SK-N-SH (cell line): ENCODE results near the gene CBR4. TPM values are rescaled to one million over a fixed set of nuclear protein-coding genes. Genes with fewer than 3 reads are reported as not detected.

ENCODE experiments used
- CTCF ChIA-PET: fragments of 300-600, 350-600 bp; formaldehyde crosslinking; extraction: SDS; loops from one replicate; lab custom pipeline; 2021; lab: Yijun Ruan, JAX
- POLR2A ChIA-PET: fragments of 350-600 bp; sonication (Branson Sonifier 250); formaldehyde crosslinking; extraction: SDS; loops from one replicate; lab custom pipeline; 2020; ENCODE audit warnings: antibody characterized with exemption, inconsistent platforms; lab: Yijun Ruan, JAX
- DNase-seq: peaks from one replicate; pipeline ENCODE4 v3.0.0; 2012
- H2AFZ ChIP-seq: fragments of 200-600 bp; sonication (generic); 2 replicates; pipeline ENCODE4 v1.8.1; 2016; ENCODE audit warnings: antibody characterized with exemption, mild to moderate bottlenecking, low read depth
- H3F3A ChIP-seq: fragments of 200-600 bp; sonication (generic); replicated peaks from 2 replicates; pipeline ENCODE3; 2016; ENCODE audit warnings: antibody characterized with exemption, mild to moderate bottlenecking; ENCODE audit not compliant: insufficient read depth
- H3K27ac ChIP-seq, 2 experiments: fragments of 200-500 bp in 1 of 2; fragments of 200-600 bp in 1 of 2; sonication (Bioruptor generic) in 1 of 2; sonication (generic), shearing (Covaris generic) in 1 of 2; 2 replicates each; pipeline versions ENCODE4 v1.5.1 to v1.6.1; 2014 to 2016; ENCODE audit warnings: low read depth in 2 of 2, inconsistent platforms in 1 of 2, low read length in 1 of 2, mild to moderate bottlenecking in 1 of 2, mixed read lengths in 1 of 2
- H3K27me3 ChIP-seq: fragments of 200-600 bp; sonication (generic), shearing (Covaris generic); 2 replicates; pipeline ENCODE4 v1.6.1; 2016; ENCODE audit warnings: mixed run types; ENCODE audit not compliant: insufficient read depth
- H3K36me3 ChIP-seq, 2 experiments: fragments of 200-500 bp in 1 of 2; fragments of 200-600 bp in 1 of 2; sonication (Bioruptor generic) in 1 of 2; sonication (generic) in 1 of 2; replicated peaks in 1 of 2; 2 replicates each; pipeline versions ENCODE3 to v1.5.1; 2014 to 2016; ENCODE audit warnings: low read length in 1 of 2, mild to moderate bottlenecking in 1 of 2; ENCODE audit not compliant: insufficient read depth in 2 of 2, control insufficient read depth in 1 of 2
- H3K4me1 ChIP-seq, 2 experiments: fragments of 200-500 bp in 1 of 2; fragments of 200-600 bp in 1 of 2; sonication (Bioruptor generic) in 1 of 2; sonication (generic), shearing (Covaris generic) in 1 of 2; 2 replicates each; pipeline versions ENCODE4 v1.5.1 to v1.6.1; 2014 to 2016; ENCODE audit warnings: low read depth in 1 of 2, low read length in 1 of 2, mixed run types in 1 of 2; ENCODE audit not compliant: insufficient read depth in 2 of 2, control insufficient read depth in 1 of 2
- H3K4me2 ChIP-seq: fragments of 200-600 bp; sonication (generic), shearing (Covaris generic); 2 replicates; pipeline ENCODE4 v1.6.1; 2017; ENCODE audit warnings: mixed run types
- H3K4me3 ChIP-seq, 2 experiments: fragments of 200-500 bp in 1 of 2; fragments of 200-600 bp in 1 of 2; sonication (Bioruptor generic) in 1 of 2; sonication (generic), shearing (Covaris generic) in 1 of 2; 2 replicates each; pipeline versions ENCODE4 v1.5.1 to v1.8.1; 2014 to 2016; ENCODE audit warnings: low read depth in 2 of 2, inconsistent platforms in 1 of 2, low read length in 1 of 2, mild to moderate bottlenecking in 1 of 2, mixed read lengths in 1 of 2, moderate library complexity in 1 of 2
- H3K79me2 ChIP-seq: fragments of 200-600 bp; sonication (generic); 2 replicates; pipeline ENCODE4 v1.8.1; 2017; ENCODE audit warnings: mild to moderate bottlenecking; ENCODE audit not compliant: insufficient read depth
- H3K9ac ChIP-seq: fragments of 200-600 bp; sonication (generic); 2 replicates; pipeline ENCODE4 v1.6.1; 2017; ENCODE audit warnings: mixed run types
- H3K9me2 ChIP-seq: fragments of 200-600 bp; sonication (generic); 2 replicates; pipeline ENCODE4 v1.6.1; 2017; ENCODE audit warnings: mixed run types
- H3K9me3 ChIP-seq: fragments of 200-600 bp; sonication (generic); 2 replicates; pipeline ENCODE4 v1.6.1; 2017; ENCODE audit warnings: mixed run types, mild to moderate bottlenecking, moderate library complexity
- H4K20me1 ChIP-seq: fragments of 200-600 bp; sonication (generic); 2 replicates; pipeline ENCODE4 v1.6.1; 2017; ENCODE audit warnings: mild to moderate bottlenecking, mixed run types; ENCODE audit not compliant: insufficient read depth
- CTCF ChIP-seq: fragments of 200-600 bp; sonication (generic); IDR thresholded peaks from 2 replicates; pipeline ENCODE4 v1.6.1; 2017; ENCODE audit warnings: antibody characterized with exemption, mild to moderate bottlenecking, moderate library complexity
- FOXM1 ChIP-seq: IDR thresholded peaks from 2 replicates; pipeline ENCODE4 v1.4.0; 2012; ENCODE audit warnings: low read depth, mild to moderate bottlenecking
- MXI1 ChIP-seq: IDR thresholded peaks from 2 replicates; pipeline ENCODE4 v1.6.1; 2012; ENCODE audit warnings: mild to moderate bottlenecking, low read depth, low read length, improper control_type of control experiment
- NFIC ChIP-seq: IDR thresholded peaks from 2 replicates; pipeline ENCODE4 v1.4.0; 2012; ENCODE audit warnings: borderline replicate concordance
- PBX3 ChIP-seq: IDR thresholded peaks from 2 replicates; pipeline ENCODE4; 2012
- POLR2AphosphoS5 ChIP-seq: IDR thresholded peaks from 2 replicates; pipeline ENCODE4 v1.6.1; 2012; ENCODE audit warnings: low read depth, low read length
- RAD21 ChIP-seq: IDR thresholded peaks from 2 replicates; pipeline ENCODE4 v1.6.1; 2012; ENCODE audit warnings: mild to moderate bottlenecking, low read length
- RCOR1 ChIP-seq: fragments of 150-350 bp; IDR thresholded peaks from 2 replicates; pipeline ENCODE4 v1.6.1; 2017; ENCODE audit warnings: antibody characterized with exemption, low read length
- SIN3A ChIP-seq: IDR thresholded peaks from 2 replicates; pipeline ENCODE4 v1.6.1; 2012; ENCODE audit warnings: low read depth, mild to moderate bottlenecking, low read length, moderate library complexity, borderline replicate concordance
- TCF12 ChIP-seq: IDR thresholded peaks from 2 replicates; pipeline ENCODE4 v1.4.0; 2012
- USF2 ChIP-seq: fragments of 150-350 bp; IDR thresholded peaks from 2 replicates; pipeline ENCODE4 v1.6.1; 2017; ENCODE audit warnings: antibody characterized with exemption, low read length, low read depth, borderline replicate concordance
- WGBS: methylation state at CpG from one replicate; pipeline ENCODE4 v1.1.6; 2017; ENCODE audit warnings: low lambda C conversion rate; 5-methylcytosine and 5-hydroxymethylcytosine counted together
- polyA plus RNA-seq, 3 experiments: library from polyadenylated mRNA; depleted of rRNA; stranded (reverse); fragments of >200 nt; gene quantifications; 2 replicates each; pipeline ENCODE4 v1.2.3, GENCODE V29; 2012
- TF ChIP-seq, protein P1 (sequence below): IDR thresholded peaks from 2 replicates; pipeline ENCODE4 v1.6.1; 2012; ENCODE audit warnings: mild to moderate bottlenecking, low read depth, low read length, moderate library complexity

Gene CBR4
- polyA plus RNA-seq, 1 of the 3 experiments (the other 2 are of a cell fraction), result 2.8 TPM

- WGBS, result 94% methylated on average over 3 of the region's 5 CpGs
- POLR2A ChIA-PET, result no interaction called here
- DNase-seq, result no peak
- Histone ChIP-seq H3K9me2 (no peaks in the 10 kb centered on the region), H3F3A (no peaks in the 10 kb centered on the region), H3K4me2 (no peak overlapping the region), H2AFZ (no peak overlapping the region), H3K4me1 (no peaks in the 10 kb centered on the region), H3K27ac (no peak overlapping the region), H3K9me3 (no peaks in the 10 kb centered on the region), H3K36me3 (no peaks in the 10 kb centered on the region), H3K4me3 (no peak overlapping the region), H4K20me1 (no peaks in the 10 kb centered on the region), H3K9ac (no peak overlapping the region), H3K27me3 (no peaks in the 10 kb centered on the region), H3K79me2 (no peaks in the 10 kb centered on the region)
- CTCF ChIA-PET, result interaction anchor here (0.8 kb wide), 1 partner anchor 116 kb away, joined by 3 read pairs; no protein-coding TSS in a partner anchor
- no peak for TF ChIP-seq PBX3
- TF ChIP-seq SIN3A, result no peak
- TF ChIP-seq MXI1, result no peak
- TF ChIP-seq POLR2AphosphoS5, result no peak
- TF ChIP-seq FOXM1, result no peak
- TF ChIP-seq RCOR1, result no peak
- TF ChIP-seq RAD21, result no peak
- TF ChIP-seq USF2, result no peak
- no peak for TF ChIP-seq CTCF
- TF ChIP-seq NFIC, result no peak
- TF ChIP-seq, protein P1, sequence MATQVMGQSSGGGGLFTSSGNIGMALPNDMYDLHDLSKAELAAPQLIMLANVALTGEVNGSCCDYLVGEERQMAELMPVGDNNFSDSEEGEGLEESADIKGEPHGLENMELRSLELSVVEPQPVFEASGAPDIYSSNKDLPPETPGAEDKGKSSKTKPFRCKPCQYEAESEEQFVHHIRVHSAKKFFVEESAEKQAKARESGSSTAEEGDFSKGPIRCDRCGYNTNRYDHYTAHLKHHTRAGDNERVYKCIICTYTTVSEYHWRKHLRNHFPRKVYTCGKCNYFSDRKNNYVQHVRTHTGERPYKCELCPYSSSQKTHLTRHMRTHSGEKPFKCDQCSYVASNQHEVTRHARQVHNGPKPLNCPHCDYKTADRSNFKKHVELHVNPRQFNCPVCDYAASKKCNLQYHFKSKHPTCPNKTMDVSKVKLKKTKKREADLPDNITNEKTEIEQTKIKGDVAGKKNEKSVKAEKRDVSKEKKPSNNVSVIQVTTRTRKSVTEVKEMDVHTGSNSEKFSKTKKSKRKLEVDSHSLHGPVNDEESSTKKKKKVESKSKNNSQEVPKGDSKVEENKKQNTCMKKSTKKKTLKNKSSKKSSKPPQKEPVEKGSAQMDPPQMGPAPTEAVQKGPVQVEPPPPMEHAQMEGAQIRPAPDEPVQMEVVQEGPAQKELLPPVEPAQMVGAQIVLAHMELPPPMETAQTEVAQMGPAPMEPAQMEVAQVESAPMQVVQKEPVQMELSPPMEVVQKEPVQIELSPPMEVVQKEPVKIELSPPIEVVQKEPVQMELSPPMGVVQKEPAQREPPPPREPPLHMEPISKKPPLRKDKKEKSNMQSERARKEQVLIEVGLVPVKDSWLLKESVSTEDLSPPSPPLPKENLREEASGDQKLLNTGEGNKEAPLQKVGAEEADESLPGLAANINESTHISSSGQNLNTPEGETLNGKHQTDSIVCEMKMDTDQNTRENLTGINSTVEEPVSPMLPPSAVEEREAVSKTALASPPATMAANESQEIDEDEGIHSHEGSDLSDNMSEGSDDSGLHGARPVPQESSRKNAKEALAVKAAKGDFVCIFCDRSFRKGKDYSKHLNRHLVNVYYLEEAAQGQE, result no peak
- no peak for TF ChIP-seq TCF12
Measured at GRCh38 chr4:169044714-169045447, 34.8 kb upstream of the CBR4 start.
